ENCODE data around the gene SRD5A1. TPM values are rescaled to one million over a fixed set of nuclear protein-coding genes. Genes with fewer than 3 reads are reported as not detected.

The SRD5A1 gene
- total and polyA plus RNA-seq, 8 donors, result 3.0 to 8.2 (median 6.5) TPM

DNA sequence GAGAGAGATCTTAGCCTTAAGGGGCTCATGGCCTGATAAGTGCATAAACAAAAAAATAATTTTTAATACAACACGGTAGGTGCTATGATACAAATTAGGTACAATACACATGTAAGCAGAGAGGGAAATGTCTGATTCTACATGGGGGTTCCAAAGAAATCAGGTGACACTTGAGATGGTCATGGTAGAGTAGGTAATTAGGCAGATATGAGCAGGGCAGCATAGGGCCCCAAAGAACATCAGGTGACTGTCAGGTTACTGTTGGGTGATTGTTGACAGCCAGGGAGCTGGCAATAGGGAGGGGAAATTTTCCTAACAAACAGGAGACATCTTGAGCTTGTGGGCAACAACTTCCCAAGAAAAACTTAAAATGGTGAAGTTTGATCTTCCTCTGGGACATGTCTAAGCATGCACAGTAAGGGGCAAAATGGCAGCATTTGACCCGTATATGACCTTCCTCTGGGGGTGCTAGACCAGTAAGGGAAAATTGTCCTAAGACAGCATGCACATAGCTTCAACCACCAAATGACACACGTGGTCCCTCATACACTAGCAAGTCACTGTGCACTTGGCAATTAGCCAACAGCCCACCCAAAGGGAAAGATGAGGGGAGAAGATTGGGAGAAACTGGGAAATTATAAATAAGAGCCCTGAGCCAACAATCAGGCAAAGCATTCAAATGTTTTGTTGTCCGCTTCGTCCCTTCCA, 42.7 kb downstream of the SRD5A1 start:
- H3K4me3 ChIP-seq, result no peak overlapping the region
- no peak for ATAC-seq
- H3K27me3 ChIP-seq, result no peaks in the 10 kb centered on the region
- TF ChIP-seq, protein P1, sequence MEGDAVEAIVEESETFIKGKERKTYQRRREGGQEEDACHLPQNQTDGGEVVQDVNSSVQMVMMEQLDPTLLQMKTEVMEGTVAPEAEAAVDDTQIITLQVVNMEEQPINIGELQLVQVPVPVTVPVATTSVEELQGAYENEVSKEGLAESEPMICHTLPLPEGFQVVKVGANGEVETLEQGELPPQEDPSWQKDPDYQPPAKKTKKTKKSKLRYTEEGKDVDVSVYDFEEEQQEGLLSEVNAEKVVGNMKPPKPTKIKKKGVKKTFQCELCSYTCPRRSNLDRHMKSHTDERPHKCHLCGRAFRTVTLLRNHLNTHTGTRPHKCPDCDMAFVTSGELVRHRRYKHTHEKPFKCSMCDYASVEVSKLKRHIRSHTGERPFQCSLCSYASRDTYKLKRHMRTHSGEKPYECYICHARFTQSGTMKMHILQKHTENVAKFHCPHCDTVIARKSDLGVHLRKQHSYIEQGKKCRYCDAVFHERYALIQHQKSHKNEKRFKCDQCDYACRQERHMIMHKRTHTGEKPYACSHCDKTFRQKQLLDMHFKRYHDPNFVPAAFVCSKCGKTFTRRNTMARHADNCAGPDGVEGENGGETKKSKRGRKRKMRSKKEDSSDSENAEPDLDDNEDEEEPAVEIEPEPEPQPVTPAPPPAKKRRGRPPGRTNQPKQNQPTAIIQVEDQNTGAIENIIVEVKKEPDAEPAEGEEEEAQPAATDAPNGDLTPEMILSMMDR (IDR thresholded peaks at IDR 0.05), result no peak
- no peaks in the 10 kb centered on the region for H3K4me1 ChIP-seq
- FAIRE-seq, result no peak
- no peaks in the 10 kb centered on the region for H3K36me3 ChIP-seq
- no peak overlapping the region for H3K27ac ChIP-seq
- 91 to 94% methylated on average over 5 of the region's 5 CpGs for WGBS, 2 donors
- no peaks in the 10 kb centered on the region for H3K9me3 ChIP-seq
- intact Hi-C loops (cut with DNase I), result no loop called here
- no peak for DNase-seq

DNA sequence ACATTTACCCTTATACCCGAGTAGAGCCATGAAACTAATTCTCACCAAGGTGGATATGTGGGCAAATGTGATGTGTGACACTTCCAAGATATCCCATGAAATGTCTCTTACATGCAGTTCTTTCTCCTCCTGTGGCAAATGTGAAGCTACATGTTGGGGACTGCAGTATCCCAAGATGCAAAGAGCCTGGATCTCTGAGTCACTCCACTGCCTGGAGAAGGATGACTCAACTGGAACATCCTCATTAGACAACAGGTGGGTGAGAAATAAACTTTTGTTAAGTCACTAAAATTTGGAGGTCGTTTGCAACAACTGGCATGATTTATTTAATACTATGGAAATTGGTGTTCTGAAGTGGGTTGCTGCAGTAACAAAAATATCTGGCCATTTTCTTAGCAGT, 43.5 kb downstream of the SRD5A1 start:
- TF ChIP-seq, protein P1 (IDR thresholded peaks at IDR 0.05), result no peak
- 44 to 57% methylated on average over 2 of the region's 2 CpGs for WGBS, 2 donors
- Histone ChIP-seq H3K27ac (no peak overlapping the region), H3K27me3 (no peaks in the 10 kb centered on the region), H3K36me3 (no peaks in the 10 kb centered on the region), H3K4me1 (no peaks in the 10 kb centered on the region), H3K4me3 (no peak overlapping the region), H3K9me3 (no peaks in the 10 kb centered on the region)
- DNase-seq, result no peak
- no peak for ATAC-seq
- intact Hi-C loops (cut with DNase I), result no loop called here
- no peak for FAIRE-seq

DNA sequence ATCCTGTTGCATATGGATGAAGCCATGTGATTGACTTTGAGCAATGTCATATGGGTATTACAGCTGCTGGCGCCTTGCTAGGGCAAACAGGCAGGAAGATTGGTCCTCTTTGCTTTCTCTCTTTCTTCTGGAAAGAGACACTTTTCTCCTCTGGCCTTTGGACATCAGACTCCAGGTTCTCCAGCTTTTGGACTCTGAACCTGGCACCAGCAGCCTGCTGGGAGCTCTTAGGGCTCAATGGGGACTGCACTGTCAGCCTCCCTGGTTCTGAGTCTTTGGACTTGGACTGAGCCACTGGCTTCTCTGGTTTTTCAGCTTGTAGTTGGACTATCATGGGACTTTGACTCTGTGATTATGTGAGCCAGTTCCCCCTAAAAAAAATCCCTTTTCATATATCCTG, 45.1 kb downstream of the SRD5A1 start:
- intact Hi-C loops (cut with DNase I), result no loop called here
- TF ChIP-seq, protein P1 (IDR thresholded peaks at IDR 0.05), result no peak
- H3K27me3 ChIP-seq, result no peaks in the 10 kb centered on the region
- DNase-seq (no peak), ATAC-seq (no peak), FAIRE-seq (no peak)
- H3K4me3 ChIP-seq, result no peak overlapping the region
- H3K36me3 ChIP-seq, result no peaks in the 10 kb centered on the region
- no peaks in the 10 kb centered on the region for H3K4me1 ChIP-seq
- 62 to 83% methylated on average over 1 of the region's 1 CpG for WGBS, 2 donors
- no peak overlapping the region for H3K27ac ChIP-seq
- H3K9me3 ChIP-seq, result no peaks in the 10 kb centered on the region

DNA sequence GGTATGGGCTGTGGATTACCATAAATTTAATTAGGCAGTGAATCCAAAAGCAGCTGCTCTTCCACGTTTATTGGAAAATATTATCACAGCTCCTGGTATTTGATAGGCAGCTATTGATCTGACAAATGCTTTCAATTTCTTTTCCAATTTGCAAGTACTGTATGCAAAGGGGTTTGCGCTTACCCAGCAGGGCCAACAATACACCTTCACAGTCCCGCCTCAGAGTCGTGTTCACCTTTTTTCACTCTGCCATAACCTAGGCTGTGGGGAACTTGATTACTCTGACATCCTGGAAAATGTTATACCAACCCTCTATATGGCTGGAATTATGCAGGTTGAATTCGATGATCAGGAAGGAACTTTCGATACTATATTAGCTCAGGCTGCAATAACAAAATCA, 47.7 kb downstream of the SRD5A1 start:
- intact Hi-C loops (cut with DNase I), result loop anchor here in 1 of 3 donors (10.0 kb wide), 1 partner anchor 46 kb away; the partner anchor contains the start of genes NSUN2 and SRD5A1
- Histone ChIP-seq H3K27me3 (no peaks in the 10 kb centered on the region), H3K4me1 (no peaks in the 10 kb centered on the region), H3K9me3 (no peaks in the 10 kb centered on the region), H3K36me3 (no peaks in the 10 kb centered on the region), H3K4me3 (no peak overlapping the region), H3K27ac (no peak overlapping the region)
- ATAC-seq (no peak), DNase-seq (no peak), FAIRE-seq (no peak)
- TF ChIP-seq, protein P1 (IDR thresholded peaks at IDR 0.05), result no peak
- 49 to 51% methylated on average over 6 of the region's 6 CpGs for WGBS, 2 donors

DNA sequence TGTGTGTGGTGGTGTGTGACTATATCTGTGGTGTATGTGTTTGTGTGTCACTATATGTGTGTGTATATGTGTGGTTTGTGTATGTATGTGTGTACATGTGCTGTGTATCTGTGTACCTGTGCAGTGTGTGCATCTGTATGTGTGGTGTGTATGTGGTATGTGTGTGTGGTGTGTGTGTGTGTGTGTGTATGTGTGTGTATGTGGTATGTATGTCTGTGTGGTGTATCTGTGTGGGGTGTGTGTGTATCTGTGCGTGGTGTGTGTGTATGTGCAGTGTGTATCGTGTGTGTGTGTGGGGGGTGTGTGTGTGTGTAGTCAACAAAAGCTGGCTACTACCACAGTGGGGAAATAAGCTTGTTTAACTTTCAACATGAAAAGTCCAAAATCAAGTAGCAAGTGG, 48.4 kb downstream of the SRD5A1 start:
- TF ChIP-seq, protein P1 (IDR thresholded peaks at IDR 0.05), result no peak
- 31 to 78% methylated on average over 2 of the region's 2 CpGs for WGBS, 2 donors
- Histone ChIP-seq H3K36me3 (no peaks in the 10 kb centered on the region), H3K9me3 (no peaks in the 10 kb centered on the region), H3K27me3 (no peaks in the 10 kb centered on the region), H3K4me3 (no peak overlapping the region), H3K4me1 (no peaks in the 10 kb centered on the region), H3K27ac (no peak overlapping the region)
- DNase-seq (no peak), ATAC-seq (no peak), FAIRE-seq (no peak)
- intact Hi-C loops (cut with DNase I), result loop anchor here in 1 of 3 donors (10.0 kb wide), 1 partner anchor 47 kb away; the partner anchor contains the start of genes NSUN2 and SRD5A1

Measured in pancreas (tissue), 10 donors.